Measurements from ENCODE around the gene RHOU.
A peak's percentile ranks its signal among the peaks of the same experiment; 100 is the strongest.
"Not testable (repeated sequence)": the region's sequence is repeated elsewhere in the genome, so short reads cannot be mapped to it uniquely, and the experiment has no call there.

RHOU gene

DNA sequence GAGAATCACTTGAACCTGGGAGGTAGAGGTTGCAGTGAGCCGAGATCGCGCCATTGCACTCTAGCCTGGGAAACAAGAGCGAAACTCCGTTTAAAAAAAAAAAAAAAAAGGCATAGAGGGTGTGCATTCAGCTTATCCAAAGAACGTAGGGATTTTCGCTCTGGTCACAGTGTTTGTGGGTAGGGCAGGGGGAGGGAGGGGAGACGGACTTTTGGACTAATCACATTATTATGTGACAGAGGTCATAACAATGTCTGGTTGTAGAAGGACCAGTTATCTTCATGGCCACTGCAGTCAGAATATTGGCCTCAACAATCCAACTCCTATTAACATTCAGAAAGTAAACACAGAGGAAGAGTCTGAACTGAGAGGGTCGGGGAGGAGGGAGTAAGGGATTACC lies 25.7 kb downstream of the RHOU start:
- DNase-seq (ENCODE audit: low read depth): no peak

DNA sequence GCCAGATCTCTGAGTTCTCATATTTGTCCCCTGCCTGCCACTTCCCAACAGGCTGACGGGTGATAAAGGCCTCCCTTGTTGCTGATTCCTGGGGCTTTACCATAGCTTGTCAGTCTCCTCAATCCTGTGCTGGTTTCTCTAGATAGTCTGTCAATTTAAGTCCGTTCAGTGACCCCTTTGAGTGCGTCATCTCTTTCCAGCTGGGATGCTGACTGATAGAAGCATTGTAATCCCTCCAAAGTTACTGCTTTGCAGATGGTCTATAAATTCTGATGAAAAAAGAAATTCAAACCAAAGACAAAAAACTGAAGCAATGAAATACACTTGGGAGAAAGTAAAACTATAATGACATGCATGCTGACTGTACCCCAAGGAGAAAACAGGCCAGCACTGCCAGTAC lies 28.3 kb downstream of the RHOU start:
- no peak for DNase-seq (ENCODE audit: low read depth)

DNA sequence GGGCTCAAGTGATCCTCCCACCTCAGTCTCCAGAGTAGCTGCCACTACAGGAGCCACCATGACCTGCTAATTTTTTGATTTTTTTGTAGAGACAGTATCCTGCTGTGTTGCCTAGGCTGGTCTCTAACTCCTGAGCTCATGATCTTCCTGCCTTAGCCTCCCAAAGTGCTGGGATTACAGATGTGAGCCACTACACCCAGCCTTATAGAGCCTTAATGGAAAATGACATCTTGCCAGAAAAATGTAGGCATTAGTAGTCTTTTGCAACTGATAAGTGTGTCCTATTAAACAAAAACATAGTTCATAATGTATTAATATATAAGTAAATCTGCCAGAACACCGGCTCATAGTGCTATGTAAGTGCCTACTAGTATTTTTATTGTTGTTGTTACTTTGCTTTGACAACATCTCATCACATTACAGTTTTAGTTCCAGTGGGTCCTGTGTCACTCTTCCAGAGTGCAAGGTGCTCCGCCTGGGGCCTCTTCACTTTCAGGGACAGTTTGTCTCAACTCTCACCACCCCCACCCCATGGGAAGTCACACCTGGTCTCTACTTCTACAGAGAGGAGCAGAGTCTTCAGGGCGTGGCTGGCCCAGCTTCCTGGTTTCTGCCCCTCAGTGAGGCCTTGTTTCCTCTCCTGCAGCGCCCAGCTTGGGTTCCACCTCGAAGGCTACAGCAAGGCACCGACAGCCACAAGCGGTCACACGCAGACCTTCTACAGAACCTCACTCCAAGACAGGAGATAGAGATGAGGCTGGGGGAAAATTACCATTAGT lies 30.1 kb downstream of the RHOU start:
- no peak for DNase-seq (ENCODE audit: low read depth)

DNA sequence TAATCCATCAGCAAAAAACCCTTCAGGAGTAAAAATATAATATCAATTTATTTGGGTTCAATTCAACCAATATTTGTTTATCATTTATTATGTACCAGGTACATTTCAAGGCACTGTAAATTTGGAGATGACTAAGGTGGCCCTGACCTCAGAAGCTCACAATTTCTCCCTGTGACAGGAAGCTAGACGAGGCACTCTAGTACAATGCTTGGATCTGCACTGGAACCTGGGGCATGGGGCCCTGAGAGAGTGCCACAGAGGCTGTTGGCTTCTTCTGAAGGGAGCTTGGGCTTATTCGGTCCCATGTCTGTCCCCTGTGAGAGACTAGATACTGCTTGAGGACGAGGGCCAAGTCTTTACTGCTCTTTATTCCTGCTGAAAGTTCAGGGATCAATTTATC lies 31.5 kb downstream of the RHOU start:
- DNase-seq (ENCODE audit: low read depth): no peak

DNA sequence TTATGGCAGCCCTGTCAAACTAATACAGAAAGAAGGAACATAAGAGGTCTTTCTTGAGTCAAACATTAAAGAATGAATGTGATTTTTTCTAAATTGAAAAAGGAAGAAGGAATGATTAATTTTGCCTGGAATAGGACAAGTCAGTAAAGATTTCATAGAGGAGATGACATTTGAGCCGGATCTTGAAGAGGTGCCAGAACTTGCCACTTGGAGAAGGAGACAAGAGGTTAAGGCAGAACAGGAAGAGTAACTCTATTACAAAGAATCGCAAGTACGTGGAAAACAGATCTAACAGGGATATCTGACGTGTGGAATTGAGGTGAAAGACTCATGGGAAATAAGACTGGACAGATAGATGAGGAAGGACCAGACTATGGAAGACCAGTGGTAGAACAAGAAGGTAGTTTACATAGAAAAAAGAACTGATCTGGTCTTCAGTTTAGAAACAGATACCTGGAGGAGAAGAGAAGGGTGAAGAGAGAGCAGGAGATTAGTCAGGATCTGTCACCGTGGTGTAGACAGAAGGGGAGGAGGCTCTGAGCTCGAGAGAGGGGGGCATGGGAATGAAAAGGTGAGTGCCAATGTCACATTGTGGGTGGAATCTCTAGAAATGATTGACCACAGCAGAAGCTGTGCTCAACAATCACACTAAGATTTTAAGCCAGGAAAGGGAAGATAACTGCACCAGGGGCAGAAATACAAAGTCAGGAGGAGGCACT lies 32.5 kb downstream of the RHOU start:
- no peak for DNase-seq (ENCODE audit: low read depth)

DNA sequence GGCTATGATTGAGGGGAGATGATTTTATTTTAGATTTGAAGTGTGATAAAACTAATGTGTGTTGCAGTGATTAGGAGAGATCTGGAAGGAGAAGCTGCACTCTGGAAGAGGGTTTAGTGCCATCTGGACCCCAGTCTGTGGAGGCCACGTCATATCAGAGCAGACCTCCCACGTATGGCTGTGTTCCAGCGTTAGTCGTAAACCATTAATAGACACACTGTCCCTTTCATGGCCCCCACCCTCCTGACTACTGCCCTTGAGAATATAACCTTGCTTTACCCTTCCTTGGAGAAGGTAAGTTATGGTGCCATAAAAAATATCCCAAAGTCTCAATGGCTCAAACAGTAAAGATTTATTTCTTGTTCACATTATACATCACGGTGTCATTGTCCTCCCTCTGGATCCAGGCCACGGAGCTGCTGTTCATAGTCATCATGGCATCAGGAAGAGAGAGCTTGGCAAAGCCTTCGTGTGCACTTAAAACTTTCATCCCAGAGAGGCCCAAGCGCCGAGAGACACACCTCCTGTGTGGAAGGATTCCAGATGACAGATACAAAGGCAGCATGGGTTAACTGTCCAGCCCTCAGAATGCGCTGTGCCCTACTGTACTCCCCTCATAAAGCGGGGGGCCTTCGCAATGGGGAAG lies 33.2 kb downstream of the RHOU start:
- no peak for DNase-seq (ENCODE audit: low read depth)

DNA sequence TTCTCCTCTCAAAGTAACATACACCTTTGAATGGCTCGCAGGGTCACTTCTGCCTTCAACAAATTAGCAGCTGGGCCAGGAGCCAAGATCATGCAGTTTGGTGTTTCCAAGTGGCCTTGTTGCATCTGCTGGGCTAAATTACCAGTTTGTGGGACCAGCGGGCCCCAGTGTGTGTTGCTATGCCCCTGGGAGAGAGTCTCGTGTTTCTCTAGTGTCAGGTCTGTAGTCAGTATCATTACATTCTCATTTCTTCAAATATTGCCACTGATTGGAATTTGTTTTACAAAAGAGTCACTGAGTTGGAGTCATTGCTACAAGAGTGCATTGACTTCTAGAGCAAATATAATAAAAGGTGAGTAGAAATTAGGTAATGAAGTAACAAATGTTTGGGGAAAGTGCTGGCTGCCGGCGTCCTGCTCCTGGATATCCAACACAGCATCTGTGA lies 35.5 kb downstream of the RHOU start:
- DNase-seq (ENCODE audit: low read depth): no peak

DNA sequence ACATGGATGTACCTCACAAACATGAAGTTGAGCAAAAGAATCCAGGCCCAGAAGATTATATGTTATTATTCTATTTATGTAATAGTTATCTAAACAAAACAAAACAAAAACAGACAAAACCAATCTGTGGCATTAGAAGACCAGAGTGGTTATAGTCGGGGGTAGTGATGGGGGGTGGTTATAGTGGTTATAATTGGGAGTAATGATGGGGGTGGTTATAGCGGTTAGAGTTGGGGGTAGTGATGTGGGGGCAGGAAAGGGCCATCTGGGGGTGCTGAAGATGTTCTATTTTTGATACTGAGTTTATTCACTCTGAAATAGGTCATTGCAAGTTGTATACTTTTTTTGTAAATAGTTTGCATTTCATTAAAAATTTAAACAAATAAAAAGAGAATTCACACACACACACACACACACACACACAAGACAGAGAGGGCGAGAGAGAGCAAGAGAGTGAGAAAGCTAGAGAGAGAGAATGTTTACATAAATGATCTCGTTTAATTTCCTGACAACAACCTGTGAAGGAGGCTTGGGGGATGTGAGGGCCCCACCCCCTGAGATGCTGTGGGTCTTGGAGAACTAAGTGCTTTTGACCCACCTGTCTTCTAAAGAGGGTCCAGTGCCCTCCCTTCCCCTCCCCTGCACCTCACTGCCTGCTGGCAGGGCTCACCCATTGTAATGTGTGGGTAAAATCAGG lies 37.4 kb downstream of the RHOU start:
- no peak for DNase-seq (ENCODE audit: low read depth)

DNA sequence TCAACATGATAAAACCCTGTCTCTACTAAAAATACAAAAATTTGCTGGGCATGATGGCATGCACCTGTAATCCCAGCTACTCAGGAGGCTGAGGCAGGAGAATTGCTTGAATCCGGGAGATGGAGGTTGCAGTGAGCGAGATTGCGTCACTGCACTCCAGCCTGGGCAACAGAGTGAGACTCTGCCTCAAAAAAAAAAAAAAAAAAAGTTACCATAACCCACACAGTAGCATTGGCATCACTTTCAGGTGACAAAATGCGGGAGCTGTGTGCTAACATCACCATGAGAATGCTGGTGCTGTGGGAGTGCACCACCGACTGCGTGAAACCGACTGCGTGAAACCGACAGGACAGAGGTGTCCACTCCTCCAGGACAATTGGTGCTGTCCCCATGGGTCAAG lies 40.7 kb downstream of the RHOU start:
- DNase-seq (ENCODE audit: low read depth): not testable (repeated sequence)

DNA sequence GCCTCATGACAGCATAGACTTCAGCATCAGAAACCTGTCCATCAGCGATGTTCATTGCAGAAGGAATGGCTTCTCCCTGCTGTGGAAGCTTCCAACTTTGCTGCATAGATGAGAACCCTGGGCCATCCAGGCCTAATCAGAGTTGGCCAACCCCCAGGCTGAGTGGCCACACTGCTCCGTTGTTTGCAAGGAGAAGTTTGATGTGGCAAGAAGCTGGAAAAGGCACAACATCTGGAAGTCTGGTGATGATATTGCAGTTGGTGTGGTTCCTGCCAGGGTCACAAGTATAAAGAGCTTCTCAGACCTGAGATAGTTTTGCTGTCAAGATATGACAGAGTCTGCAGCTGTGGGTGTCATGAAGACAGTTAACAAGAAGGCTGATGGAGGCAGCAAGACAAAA lies 41.2 kb downstream of the RHOU start:
- DNase-seq (ENCODE audit: low read depth): no peak

DNA sequence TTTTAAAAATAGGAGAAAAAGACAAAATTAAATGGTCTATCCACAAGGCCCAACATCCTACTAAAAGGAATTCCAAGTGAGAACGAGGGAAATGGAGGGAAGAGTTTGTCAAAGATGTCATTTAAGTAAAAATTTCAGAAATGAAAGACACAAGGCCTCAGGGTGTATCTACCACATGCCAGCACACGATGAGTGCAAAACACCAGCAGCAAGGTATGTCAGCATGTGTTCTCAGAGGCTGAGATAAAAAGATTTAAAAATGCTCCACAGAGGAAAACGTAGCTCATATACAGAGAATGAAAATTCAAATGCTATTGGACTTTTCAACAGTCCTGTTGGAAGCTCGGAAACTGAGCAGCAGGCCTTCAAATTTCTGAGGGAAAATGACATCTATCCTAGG lies 42.0 kb downstream of the RHOU start:
- no peak for DNase-seq (ENCODE audit: low read depth)

DNA sequence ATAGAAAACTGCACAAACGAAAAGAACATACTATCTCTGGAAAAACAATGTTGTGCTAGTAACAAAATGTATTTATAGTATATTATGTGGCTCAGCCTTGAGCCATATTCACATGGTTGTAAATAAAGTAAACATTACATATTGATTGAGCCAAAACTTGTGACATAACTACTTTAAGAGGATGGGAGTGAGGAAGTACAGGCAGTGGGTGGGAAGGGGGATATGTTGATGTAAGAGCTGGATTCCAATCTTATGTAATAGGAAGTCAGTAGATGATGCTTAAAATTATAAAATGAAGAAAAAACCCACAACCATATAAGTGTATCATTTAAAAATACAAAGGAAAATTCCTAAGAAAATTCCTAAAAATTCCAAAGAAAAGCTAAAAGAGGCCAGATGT lies 42.7 kb downstream of the RHOU start:
- DNase-seq (ENCODE audit: low read depth): no peak

DNA sequence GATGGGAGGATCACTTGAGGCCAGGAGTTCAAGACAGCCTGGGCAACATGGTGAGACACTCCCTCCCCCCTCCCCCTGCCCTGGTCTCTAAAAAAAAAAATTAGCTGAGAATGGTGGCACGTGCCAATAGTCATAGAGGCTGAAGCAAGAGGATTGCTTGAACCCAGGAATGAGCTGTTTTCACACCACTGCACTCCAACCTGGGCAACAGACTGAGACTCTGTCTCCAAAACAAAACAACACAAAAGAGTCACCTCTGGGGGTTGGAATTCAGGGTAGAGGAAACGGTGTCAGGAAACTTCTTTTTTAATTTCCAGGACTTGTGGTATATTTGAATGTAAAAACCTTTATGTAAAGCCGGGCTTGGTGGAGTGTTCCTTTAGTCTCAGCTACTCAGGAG lies 43.2 kb downstream of the RHOU start:
- DNase-seq (ENCODE audit: low read depth): no peak

DNA sequence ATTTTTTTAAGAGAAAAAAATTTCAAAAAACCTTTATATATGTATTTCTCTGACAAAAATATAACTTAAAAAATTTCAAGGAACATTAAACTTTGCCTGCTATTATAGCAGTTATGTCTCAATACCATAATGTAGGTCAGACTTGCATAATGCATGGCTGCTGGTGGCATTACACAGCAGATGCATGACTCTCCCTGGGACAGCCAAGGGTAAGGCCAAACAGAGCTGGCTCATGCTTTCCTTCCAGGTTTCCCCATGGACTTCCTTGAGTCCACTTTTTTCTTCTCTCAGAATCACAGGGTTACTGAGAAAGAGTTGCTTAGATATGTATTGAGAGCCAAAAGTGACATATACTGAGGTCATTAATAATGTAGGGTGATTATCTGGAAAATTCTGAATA lies 43.7 kb downstream of the RHOU start:
- no peak for DNase-seq (ENCODE audit: low read depth)

DNA sequence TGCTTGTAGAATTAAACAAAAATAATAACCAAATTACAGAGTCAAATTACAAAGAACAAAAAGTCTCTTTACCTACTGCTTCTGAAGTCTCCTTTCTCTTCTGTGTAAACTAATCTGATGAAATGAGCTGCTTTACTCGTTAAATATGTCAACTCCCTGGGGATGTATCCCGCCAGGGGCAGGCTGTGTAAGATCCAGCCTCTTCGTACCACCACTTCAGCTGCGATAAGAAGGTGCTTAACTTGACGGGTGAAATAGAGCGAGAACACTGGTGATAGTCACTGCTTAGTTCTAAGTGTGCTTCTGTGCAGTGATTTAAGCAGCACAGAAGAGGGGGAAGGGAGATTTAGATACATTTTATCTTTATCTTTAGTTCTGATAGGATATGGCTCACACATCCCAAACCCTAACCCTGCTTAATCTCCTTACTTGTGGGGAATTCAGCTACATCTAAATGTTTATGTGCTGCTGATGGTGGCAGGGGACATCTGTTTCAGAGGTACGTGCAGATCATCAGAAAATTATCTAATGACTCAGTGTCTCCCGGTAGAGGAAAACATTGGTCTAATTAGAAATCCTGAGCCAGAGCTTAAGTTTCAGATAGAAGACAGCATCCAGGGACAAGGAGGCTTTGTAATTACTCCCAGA lies 46.0 kb downstream of the RHOU start:
- DNase-seq (ENCODE audit: low read depth): peak; percentile 38

DNA sequence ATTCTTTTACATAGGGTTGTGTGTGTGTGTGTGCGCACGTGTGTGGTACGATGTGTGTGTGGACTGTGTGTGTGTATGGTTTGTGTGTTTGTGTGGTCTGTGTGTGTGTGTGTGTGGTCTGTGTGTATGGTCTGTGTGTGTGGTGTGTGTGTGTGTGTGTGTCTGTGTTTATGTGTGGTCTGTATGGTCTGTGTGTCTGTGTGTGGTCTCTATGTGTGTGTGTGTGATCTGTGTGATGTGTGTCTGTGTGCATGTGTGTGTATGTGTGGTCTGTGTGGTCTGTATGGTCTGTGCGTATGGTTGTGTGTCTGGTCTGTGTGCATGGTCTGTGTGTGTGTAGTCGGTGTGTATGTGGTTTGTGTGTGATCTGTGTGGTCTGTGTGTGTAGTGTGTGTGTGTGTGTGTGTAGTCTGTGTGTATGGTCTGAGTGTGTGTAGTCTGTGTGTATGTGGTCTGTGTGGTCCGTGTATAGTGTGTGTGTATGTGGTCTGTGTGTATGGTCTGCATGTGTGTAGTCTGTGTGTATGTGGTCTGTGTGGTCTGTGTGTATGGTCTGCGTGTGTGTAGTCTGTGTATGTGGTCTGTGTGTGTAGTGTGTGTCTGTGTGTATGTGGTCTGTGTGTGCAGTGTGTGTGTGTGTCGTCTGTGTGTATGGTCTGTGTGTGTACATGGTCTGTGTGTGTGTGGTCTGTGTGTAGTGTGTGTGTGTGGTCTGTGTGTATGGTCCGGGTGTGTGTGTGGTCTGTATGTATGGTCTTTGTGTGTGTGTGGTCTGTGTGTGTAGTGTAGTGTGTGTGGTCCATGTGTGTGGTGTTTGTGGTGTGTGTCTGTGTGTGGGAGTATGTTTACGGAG lies 46.8 kb downstream of the RHOU start:
- no peak for DNase-seq (ENCODE audit: low read depth)

DNA sequence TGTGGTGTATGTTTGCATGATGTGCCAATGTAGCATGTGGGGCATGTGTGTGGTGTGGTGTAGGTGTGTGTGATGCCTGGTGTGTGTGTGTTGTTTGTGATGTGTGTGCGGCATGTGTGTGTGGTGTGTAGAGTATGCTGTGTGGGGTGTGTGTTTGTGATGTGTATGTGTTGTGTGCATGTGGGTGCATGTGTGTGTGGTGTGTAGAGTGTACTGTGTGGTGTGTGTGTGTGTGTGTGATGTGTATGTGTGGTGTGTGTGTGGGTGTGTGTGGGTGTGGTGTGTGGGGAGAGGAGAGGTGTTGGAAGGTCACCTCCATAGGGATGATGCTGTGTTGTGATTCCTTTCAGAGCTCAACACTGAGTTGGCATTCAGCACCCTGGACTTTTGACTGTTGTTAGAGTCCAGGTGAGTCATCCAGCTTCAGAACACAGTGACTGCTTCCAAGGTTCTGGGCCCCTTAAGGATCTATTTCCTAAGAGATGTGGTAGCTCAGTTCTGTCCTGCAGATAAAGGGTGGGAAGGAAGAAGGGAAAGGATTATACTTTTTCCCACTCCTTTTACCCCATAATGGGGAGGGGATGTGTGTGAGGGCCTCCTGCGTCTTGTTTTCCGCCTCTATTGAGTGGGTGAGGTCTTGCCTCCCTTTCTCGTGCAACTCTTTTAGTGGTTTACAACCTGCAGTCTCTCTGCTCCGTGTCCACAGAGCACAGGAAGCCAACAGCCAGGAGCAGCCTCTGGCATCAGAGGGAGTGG lies 47.6 kb downstream of the RHOU start:
- DNase-seq (ENCODE audit: low read depth): no peak

DNA sequence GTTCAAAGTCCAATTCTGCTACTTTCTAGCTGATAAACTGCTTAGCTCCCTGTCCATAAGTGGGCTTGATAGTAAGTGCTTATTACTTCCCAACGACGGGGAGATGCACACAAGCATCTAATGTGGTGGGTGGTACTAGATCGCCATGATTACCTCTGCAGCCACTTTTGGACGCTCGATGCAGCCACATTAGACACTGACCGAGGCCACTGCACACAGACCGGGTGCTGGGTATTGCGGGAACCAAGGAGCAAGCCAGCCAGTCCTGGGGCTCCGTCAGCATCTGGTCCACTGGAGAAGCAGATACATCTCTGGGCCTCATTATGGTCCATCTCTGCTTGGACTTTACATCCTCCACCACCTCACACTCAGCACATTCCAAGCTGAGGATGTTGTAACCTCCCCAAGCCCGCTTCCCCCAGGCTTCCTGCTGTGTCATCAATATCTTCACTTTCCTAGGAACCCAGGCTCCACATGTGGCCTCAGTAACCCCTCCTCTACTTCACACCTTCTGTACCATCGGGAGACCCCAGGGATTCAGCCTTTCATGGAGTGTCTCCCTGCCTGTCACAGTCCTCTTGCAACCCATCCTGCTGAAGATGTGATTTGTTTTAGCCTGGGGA lies 48.2 kb downstream of the RHOU start:
- DNase-seq (ENCODE audit: low read depth): no peak

DNA sequence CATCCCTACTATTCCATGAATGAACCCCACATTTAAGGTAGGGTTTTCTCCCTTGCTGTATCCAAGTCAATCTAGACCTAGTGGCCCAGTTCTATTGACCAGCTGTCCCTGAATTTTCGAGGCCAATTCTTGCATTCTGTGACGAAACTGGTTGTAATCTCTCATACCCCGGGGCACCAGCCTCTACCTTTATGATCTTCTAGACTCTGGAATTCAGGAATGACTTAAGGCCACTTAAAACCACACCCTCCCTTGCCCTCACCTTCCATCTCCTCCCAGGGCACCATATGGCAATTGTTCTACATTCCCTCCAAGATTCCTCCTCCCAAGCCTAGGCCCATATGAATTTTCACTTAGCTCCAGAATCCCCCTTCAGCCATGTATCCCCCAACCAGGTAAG lies 48.9 kb downstream of the RHOU start:
- no peak for DNase-seq (ENCODE audit: low read depth)
